Panc1 (cell line): Measurements from ENCODE around the gene SYNC. TPM values are rescaled to one million over a fixed set of nuclear protein-coding genes. Genes with fewer than 3 reads are reported as not detected.
A peak's percentile ranks its signal among the peaks of the same experiment; 100 is the strongest.
"Not testable (repeated sequence)": the region's sequence is repeated elsewhere in the genome, so short reads cannot be mapped to it uniquely, and the experiment has no call there.

Experiments
- ATAC-seq: fragments of 200-7000 bp; cut with Tn5 transposase; 2 replicates; pipeline ENCODE4 v1.9.1; 2020; ENCODE audit warnings: mild to moderate bottlenecking, moderate library complexity
- BruUV-seq: library from RNA; stranded (reverse); fragments of 400-500 nt; replicated peaks from 2 replicates; lab custom pipeline; 2021; lab: Mats Ljungman, UMichigan
- CTCF ChIA-PET: fragments of 300-600 bp; sonication (Branson Sonifier 250); formaldehyde crosslinking; loops from one replicate; lab custom pipeline; 2022; ENCODE audit warnings: antibody characterized with exemption; lab: Charles Lee
- POLR2A ChIA-PET: fragments of 300-600 bp; sonication (Branson Sonifier 250); formaldehyde crosslinking; loops from one replicate; lab custom pipeline; 2022; ENCODE audit warnings: antibody characterized with exemption; lab: Charles Lee
- DNase-seq: peaks from one replicate; pipeline ENCODE4 v3.0.0-alpha.2; 2010; ENCODE audit warnings: low read depth, low spot score
- H3K27ac ChIP-seq: 2 replicates; pipeline ENCODE4 v1.5.1; 2011; ENCODE audit warnings: mild to moderate bottlenecking, low read length, inconsistent platforms
- H3K27me3 ChIP-seq: fragments of 200-500 bp; sonication (Bioruptor generic); 2 replicates; pipeline ENCODE4 v1.6.0; 2014; ENCODE audit warnings: low read length, inconsistent platforms; ENCODE audit not compliant: control insufficient read depth, insufficient read depth
- H3K36me3 ChIP-seq: fragments of 200-500 bp; sonication (Bioruptor generic); 2 replicates; pipeline ENCODE4 v1.5.1; 2014; ENCODE audit warnings: inconsistent platforms, mild to moderate bottlenecking, low read length, moderate library complexity; ENCODE audit not compliant: control insufficient read depth, insufficient read depth
- H3K4me1 ChIP-seq: 2 replicates; pipeline ENCODE4 v1.5.1; 2011; ENCODE audit warnings: inconsistent platforms, mild to moderate bottlenecking, low read length, moderate library complexity; ENCODE audit not compliant: control insufficient read depth, insufficient read depth
- H3K4me3 ChIP-seq, 2 experiments: 2 replicates each; pipeline ENCODE4 v1.5.1; 2011 to 2012; ENCODE audit warnings: low read depth in 2 of 2, low read length in 2 of 2, mild to moderate bottlenecking in 2 of 2, inconsistent platforms in 1 of 2, moderate library complexity in 1 of 2
- H3K9me3 ChIP-seq: fragments of 200-500 bp; sonication (Bioruptor generic); 2 replicates; pipeline ENCODE4 v1.5.1; 2014; ENCODE audit warnings: low read depth, mild to moderate bottlenecking, inconsistent platforms, low read length, moderate library complexity; ENCODE audit not compliant: control insufficient read depth, insufficient read depth
- CTCF ChIP-seq: fragments of 450-650 bp; IDR thresholded peaks from 2 replicates; pipeline ENCODE4 v1.5.1; 2017; ENCODE audit warnings: mild to moderate bottlenecking
- POLR2AphosphoS5 ChIP-seq: IDR thresholded peaks from 2 replicates; pipeline ENCODE4 v1.6.1; 2012; ENCODE audit warnings: mild to moderate bottlenecking, low read depth, low read length, moderate library complexity
- REST ChIP-seq, 2 experiments: IDR thresholded peaks; 2 replicates each; pipeline ENCODE4 v1.6.1; 2011 to 2012; ENCODE audit warnings: low read depth in 2 of 2, control low read depth in 1 of 2, low read length in 1 of 2, mild to moderate bottlenecking in 1 of 2, moderate library complexity in 1 of 2; ENCODE audit not compliant: insufficient read depth in 1 of 2
- SIN3A ChIP-seq: IDR thresholded peaks from 2 replicates; pipeline ENCODE4 v1.6.1; 2012; ENCODE audit warnings: low read depth, mild to moderate bottlenecking, low read length, moderate library complexity, borderline replicate concordance; ENCODE audit not compliant: insufficient read depth
- TCF7L2 ChIP-seq: IDR thresholded peaks from 2 replicates; pipeline ENCODE4 v1.6.1; 2011; ENCODE audit warnings: mild to moderate bottlenecking, low read depth, low read length, inconsistent platforms
- in situ Hi-C: cut with HindIII; loops from 2 replicates; pipeline ENCODE4 v1.10.0; 2016; ENCODE audit warnings: low sequenced_read_pairs, low pct_unique_long_range_greater_than_20kb
- intact Hi-C: fragments of 100-400 bp; cut with micrococcal nuclease; formaldehyde crosslinking; loops from one replicate; pipeline ENCODE4 v1.10.0; 2022; ENCODE audit not compliant: unreplicated experiment
- total RNA-seq: library from RNA; stranded (reverse); gene quantifications from one replicate; pipeline ENCODE4 v1.2.1, GENCODE V29; 2021; ENCODE audit not compliant: unreplicated experiment

The SYNC gene
- total RNA-seq, 1 experiment from 2014 or later = 1.3 TPM

GRCh38 chr1:32679993-32680392 lies 22.6 kb downstream of the SYNC start:
- in situ Hi-C loops, H3K4me3 ChIP-seq, intact Hi-C loops, ATAC-seq, POLR2A ChIA-PET, H3K4me1 ChIP-seq, H3K27me3 ChIP-seq, H3K9me3 ChIP-seq, DNase-seq, H3K27ac ChIP-seq, CTCF ChIA-PET: not testable (repeated sequence)
- TSS peak; percentile 56 for BruUV-seq
- H3K36me3 ChIP-seq = peaks cover 48% of the 10 kb centered on the region

GRCh38 chr1:32676945-32677344 lies 25.6 kb downstream of the SYNC start:
- Histone ChIP-seq H3K27me3 (no peaks in the 10 kb centered on the region), H3K36me3 (peaks cover 45% of the 10 kb centered on the region), H3K9me3 (no peaks in the 10 kb centered on the region), H3K27ac (no peak overlapping the region), H3K4me1 (no peaks in the 10 kb centered on the region), H3K4me3 (no peak overlapping the region)
- BruUV-seq = no TSS peak
- in situ Hi-C loops = no loop called here
- intact Hi-C loops = no loop called here
- DNase-seq (no peak), ATAC-seq (no peak)
- ChIA-PET CTCF (no interaction called here), POLR2A (interaction anchor here (0.6 to 0.9 kb wide), 2 partner anchors 8 to 25 kb away, joined by 4 to 9 read pairs; no protein-coding TSS in a partner anchor)
- TF ChIP-seq SIN3A (no peak), REST (IDR thresholded peaks at IDR 0.05; ENCODE audit: insufficient read depth in 1 of 2, low read depth in 2 of 2, low read length in 1 of 2) (no peak), POLR2AphosphoS5 (no peak), CTCF (no peak), TCF7L2 (no peak)

- H3K4me3 ChIP-seq, H3K27ac ChIP-seq, DNase-seq, in situ Hi-C loops, POLR2A ChIA-PET, H3K4me1 ChIP-seq, BruUV-seq, ATAC-seq, CTCF ChIA-PET, H3K27me3 ChIP-seq, intact Hi-C loops, H3K9me3 ChIP-seq: not testable (repeated sequence)
- H3K36me3 ChIP-seq = peaks cover 49% of the 10 kb centered on the region
Measured at GRCh38 chr1:32668716-32669115, 33.9 kb downstream of the SYNC start.
